K562 (cell line): ENCODE measurements around the gene EFCAB9. TPM values are rescaled to one million over a fixed set of nuclear protein-coding genes. Genes with fewer than 3 reads are reported as not detected.

Source experiments
- ARID1B ChIP-seq: fragments of 450-650 bp; IDR thresholded peaks from 2 replicates; pipeline ENCODE4 v1.6.1; 2016; ENCODE audit warnings: antibody characterized with exemption, mild to moderate bottlenecking, inconsistent platforms
- BRD4 ChIP-seq: fragments of 200-600 bp; sonication (generic); IDR thresholded peaks from 2 replicates; pipeline ENCODE4 v1.6.1; 2017; ENCODE audit warnings: inconsistent platforms
- CBFB ChIP-seq: sonication (generic); formaldehyde crosslinking; IDR thresholded peaks from 2 replicates; pipeline ENCODE4 v1.4.0; 2020; ENCODE audit warnings: mild to moderate bottlenecking, missing genetic modification reagents
- CTBP1 ChIP-seq: fragments of 450-650 bp; IDR thresholded peaks from 2 replicates; pipeline ENCODE4 v1.6.1; 2016; ENCODE audit warnings: borderline replicate concordance
- ETV1 ChIP-seq: fragments of 450-650 bp; conservative IDR thresholded peaks from 2 replicates; pipeline ENCODE4 v1.6.1; 2016; ENCODE audit warnings: missing genetic modification characterization, control low read depth, low read depth, missing compliant biosample characterization
- FOS ChIP-seq: IDR thresholded peaks from 3 replicates; pipeline ENCODE4 v1.6.1; 2011; ENCODE audit not compliant: insufficient read length; ENCODE audit errors: extremely low read depth
- GATAD2B ChIP-seq: fragments of 450-650 bp; IDR thresholded peaks from 2 replicates; pipeline ENCODE4 v1.6.1; 2017; ENCODE audit warnings: mild to moderate bottlenecking, borderline replicate concordance
- MEF2A ChIP-seq: IDR thresholded peaks from 2 replicates; pipeline ENCODE4 v1.6.1; 2011; ENCODE audit warnings: low read depth, mild to moderate bottlenecking, low read length, moderate library complexity; ENCODE audit not compliant: control insufficient read depth
- NCOR1 ChIP-seq: fragments of 450-650 bp; IDR thresholded peaks from 2 replicates; pipeline ENCODE4 v1.6.1; 2016; ENCODE audit warnings: mild to moderate bottlenecking, moderate library complexity
- NEUROD1 ChIP-seq: fragments of 150-350 bp; IDR thresholded peaks from 2 replicates; pipeline ENCODE4 v1.6.1; 2014; ENCODE audit warnings: borderline replicate concordance, low read length, low read depth; ENCODE audit not compliant: partially characterized antibody
- NFXL1 ChIP-seq: fragments of 450-650 bp; formaldehyde crosslinking; IDR thresholded peaks from 2 replicates; pipeline ENCODE4 v1.4.0; 2021; ENCODE audit warnings: mild to moderate bottlenecking
- NUFIP1 ChIP-seq: fragments of 450-650 bp; IDR thresholded peaks from 2 replicates; pipeline ENCODE4 v1.6.1; 2018; ENCODE audit not compliant: partially characterized antibody
- PYGO2 ChIP-seq: fragments of 450-650 bp; IDR thresholded peaks from 2 replicates; pipeline ENCODE4 v1.6.1; 2016; ENCODE audit warnings: mild to moderate bottlenecking, missing genetic modification characterization, moderate library complexity, missing compliant biosample characterization
- RBM25 ChIP-seq: fragments of 200-400 bp; formaldehyde crosslinking; IDR thresholded peaks from 2 replicates; pipeline ENCODE4 v1.6.1; 2018; ENCODE audit warnings: low read length, low read depth, moderate library complexity; ENCODE audit not compliant: severe bottlenecking
- RBM39 ChIP-seq: fragments of 200-400 bp; formaldehyde crosslinking; optimal IDR thresholded peaks from 2 replicates; pipeline ENCODE3; 2018; ENCODE audit warnings: low read depth, low read length
- SREBF2 ChIP-seq: sonication (generic); formaldehyde crosslinking; IDR thresholded peaks from 2 replicates; pipeline ENCODE4 v1.4.0; 2020; ENCODE audit warnings: mild to moderate bottlenecking, missing genetic modification reagents
- TOE1 ChIP-seq, 2 experiments: fragments of 450-650 bp in 1 of 2; sonication (generic) in 1 of 2; formaldehyde crosslinking in 1 of 2; IDR thresholded peaks; 2 replicates each; pipeline versions ENCODE4 v1.7.1 to v1.8.0; 2016 to 2022; ENCODE audit warnings: borderline replicate concordance in 2 of 2, mild to moderate bottlenecking in 2 of 2, antibody characterized with exemption in 1 of 2, inconsistent platforms in 1 of 2, low read depth in 1 of 2, missing genetic modification reagents in 1 of 2, moderate library complexity in 1 of 2
- TRIM24 ChIP-seq, 2 experiments: fragments of 450-650 bp; IDR thresholded peaks; 2 replicates each; pipeline ENCODE4 v1.6.1; 2016
- TRIM28 ChIP-seq: fragments of 450-650 bp; IDR thresholded peaks from 2 replicates; pipeline ENCODE4 v1.6.1; 2017
- XRCC4 ChIP-seq: IDR thresholded peaks from one replicate; pipeline ENCODE4 v1.6.1; 2011; ENCODE audit not compliant: insufficient read depth, insufficient read length; ENCODE audit errors: extremely low read depth
- ZC3H11A ChIP-seq: IDR thresholded peaks from 2 replicates; pipeline ENCODE4 v1.6.1; 2012; ENCODE audit warnings: low read depth, low read length, improper control_type of control experiment
- ZNF507 ChIP-seq: conservative IDR thresholded peaks from 2 replicates; pipeline ENCODE4 v1.6.1; 2017; ENCODE audit warnings: missing genetic modification characterization, missing compliant biosample characterization
- ZNF695 ChIP-seq: fragments of 450-650 bp; formaldehyde crosslinking; IDR thresholded peaks from 2 replicates; pipeline ENCODE4 v1.4.0; 2020; ENCODE audit warnings: mild to moderate bottlenecking, moderate library complexity
- polyA plus RNA-seq, 8 experiments: library from polyadenylated mRNA; depleted of rRNA in 4 of 8; stranded (reverse) in 5 of 8; unstranded in 3 of 8; fragments of >200 nt; fragmentation: Nextera tagmentation in 2 of 8; fragmentation: Illumina TruSeq in 1 of 8; extraction: Ambion mirVana in 2 of 8; extraction: Trizol in 1 of 8; gene quantifications; 2 replicates each; pipeline versions ENCODE4 v1.2.1 to v1.2.3, GENCODE V29; 2011 to 2014; ENCODE audit warnings: inconsistent platforms in 1 of 8, missing spikeins in 1 of 8
- total RNA-seq, 7 experiments: library from RNA; depleted of rRNA in 6 of 7; stranded (reverse); fragments of >200 nt in 6 of 7; fragmentation: Illumina TruSeq in 2 of 7; extraction: Trizol in 2 of 7; gene quantifications; 2 replicates each; pipeline versions ENCODE4 v1.2.1 to v1.2.3, GENCODE V29; 2011 to 2021; ENCODE audit warnings: low replicate concordance in 1 of 7
- TF ChIP-seq, protein P1 (sequence below): sonication (generic); formaldehyde crosslinking; IDR thresholded peaks from 2 replicates; pipeline ENCODE4 v1.8.0; 2022; ENCODE audit warnings: missing genetic modification reagents, mild to moderate bottlenecking, borderline replicate concordance
- TF ChIP-seq, protein P2 (sequence below): fragments of 450-650 bp; IDR thresholded peaks from 2 replicates; pipeline ENCODE4 v1.7.0; 2016; ENCODE audit warnings: borderline replicate concordance
- TF ChIP-seq, protein P3 (sequence below): sonication (generic); formaldehyde crosslinking; IDR thresholded peaks from 2 replicates; pipeline ENCODE4 v1.8.0; 2022; ENCODE audit warnings: mild to moderate bottlenecking, low read depth, missing genetic modification reagents
- TF ChIP-seq, protein P4 (sequence below): fragments of 450-650 bp; conservative IDR thresholded peaks from 2 replicates; pipeline ENCODE4 v1.6.1; 2016; ENCODE audit warnings: missing genetic modification characterization, low read depth, mild to moderate bottlenecking, control low read depth, missing compliant biosample characterization

EFCAB9 gene
- total and polyA plus RNA-seq, 9 of the 15 experiments (the other 6 are each of a cell fraction or from before 2014, with no cell fraction given) = not detected

DNA sequence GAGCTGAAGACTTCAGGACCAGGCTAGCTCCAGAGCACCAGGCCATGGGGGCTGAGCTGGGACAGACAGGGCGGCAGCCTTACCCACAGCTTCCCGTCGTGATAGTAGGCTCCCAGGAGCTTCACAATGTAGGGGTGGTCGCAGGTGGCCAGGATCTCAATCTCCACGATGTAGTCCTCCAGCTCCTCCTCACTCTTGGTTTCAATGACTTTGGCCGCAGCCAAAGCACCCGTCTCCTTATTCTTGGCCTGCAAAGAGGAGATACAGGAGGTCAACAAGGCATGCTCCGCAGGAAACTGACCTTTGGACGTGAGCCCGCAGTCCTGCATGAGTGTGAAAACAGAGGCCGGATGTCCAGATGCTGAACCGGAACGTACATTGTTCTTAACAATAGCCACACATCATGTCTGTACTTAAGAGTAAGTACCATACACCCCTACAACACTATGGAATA lies 37.4 kb upstream of the EFCAB9 start (continued):
- no peak for TF ChIP-seq CBFB (CRISPR knock-in tag)
- TF ChIP-seq NUFIP1 = no peak
- no peak for TF ChIP-seq PYGO2 (tag)
- TF ChIP-seq TRIM24 (IDR thresholded peaks at IDR 0.05) = no peak
- TF ChIP-seq, protein P1, sequence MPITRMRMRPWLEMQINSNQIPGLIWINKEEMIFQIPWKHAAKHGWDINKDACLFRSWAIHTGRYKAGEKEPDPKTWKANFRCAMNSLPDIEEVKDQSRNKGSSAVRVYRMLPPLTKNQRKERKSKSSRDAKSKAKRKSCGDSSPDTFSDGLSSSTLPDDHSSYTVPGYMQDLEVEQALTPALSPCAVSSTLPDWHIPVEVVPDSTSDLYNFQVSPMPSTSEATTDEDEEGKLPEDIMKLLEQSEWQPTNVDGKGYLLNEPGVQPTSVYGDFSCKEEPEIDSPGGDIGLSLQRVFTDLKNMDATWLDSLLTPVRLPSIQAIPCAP (CRISPR knock-in tag) = no peak
- TF ChIP-seq RBM25 = no peak
- no peak for TF ChIP-seq TOE1 (IDR thresholded peaks at IDR 0.05; ENCODE audit: borderline replicate concordance)
- no peak for TF ChIP-seq TOE1 (CRISPR knock-in tag; IDR thresholded peaks at IDR 0.05; ENCODE audit: borderline replicate concordance, low read depth)
- TF ChIP-seq, protein P2, sequence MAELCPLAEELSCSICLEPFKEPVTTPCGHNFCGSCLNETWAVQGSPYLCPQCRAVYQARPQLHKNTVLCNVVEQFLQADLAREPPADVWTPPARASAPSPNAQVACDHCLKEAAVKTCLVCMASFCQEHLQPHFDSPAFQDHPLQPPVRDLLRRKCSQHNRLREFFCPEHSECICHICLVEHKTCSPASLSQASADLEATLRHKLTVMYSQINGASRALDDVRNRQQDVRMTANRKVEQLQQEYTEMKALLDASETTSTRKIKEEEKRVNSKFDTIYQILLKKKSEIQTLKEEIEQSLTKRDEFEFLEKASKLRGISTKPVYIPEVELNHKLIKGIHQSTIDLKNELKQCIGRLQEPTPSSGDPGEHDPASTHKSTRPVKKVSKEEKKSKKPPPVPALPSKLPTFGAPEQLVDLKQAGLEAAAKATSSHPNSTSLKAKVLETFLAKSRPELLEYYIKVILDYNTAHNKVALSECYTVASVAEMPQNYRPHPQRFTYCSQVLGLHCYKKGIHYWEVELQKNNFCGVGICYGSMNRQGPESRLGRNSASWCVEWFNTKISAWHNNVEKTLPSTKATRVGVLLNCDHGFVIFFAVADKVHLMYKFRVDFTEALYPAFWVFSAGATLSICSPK = no peak
- TF ChIP-seq ZC3H11A = no peak
- TF ChIP-seq, protein P3, sequence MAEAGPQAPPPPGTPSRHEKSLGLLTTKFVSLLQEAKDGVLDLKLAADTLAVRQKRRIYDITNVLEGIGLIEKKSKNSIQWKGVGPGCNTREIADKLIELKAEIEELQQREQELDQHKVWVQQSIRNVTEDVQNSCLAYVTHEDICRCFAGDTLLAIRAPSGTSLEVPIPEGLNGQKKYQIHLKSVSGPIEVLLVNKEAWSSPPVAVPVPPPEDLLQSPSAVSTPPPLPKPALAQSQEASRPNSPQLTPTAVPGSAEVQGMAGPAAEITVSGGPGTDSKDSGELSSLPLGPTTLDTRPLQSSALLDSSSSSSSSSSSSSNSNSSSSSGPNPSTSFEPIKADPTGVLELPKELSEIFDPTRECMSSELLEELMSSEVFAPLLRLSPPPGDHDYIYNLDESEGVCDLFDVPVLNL = no peak
- TF ChIP-seq NFXL1 (CRISPR knock-in tag) = no peak
- TF ChIP-seq NCOR1 = peak; percentile 70
- no peak for TF ChIP-seq TRIM28
- TF ChIP-seq FOS = no peak
- TF ChIP-seq, protein P4, sequence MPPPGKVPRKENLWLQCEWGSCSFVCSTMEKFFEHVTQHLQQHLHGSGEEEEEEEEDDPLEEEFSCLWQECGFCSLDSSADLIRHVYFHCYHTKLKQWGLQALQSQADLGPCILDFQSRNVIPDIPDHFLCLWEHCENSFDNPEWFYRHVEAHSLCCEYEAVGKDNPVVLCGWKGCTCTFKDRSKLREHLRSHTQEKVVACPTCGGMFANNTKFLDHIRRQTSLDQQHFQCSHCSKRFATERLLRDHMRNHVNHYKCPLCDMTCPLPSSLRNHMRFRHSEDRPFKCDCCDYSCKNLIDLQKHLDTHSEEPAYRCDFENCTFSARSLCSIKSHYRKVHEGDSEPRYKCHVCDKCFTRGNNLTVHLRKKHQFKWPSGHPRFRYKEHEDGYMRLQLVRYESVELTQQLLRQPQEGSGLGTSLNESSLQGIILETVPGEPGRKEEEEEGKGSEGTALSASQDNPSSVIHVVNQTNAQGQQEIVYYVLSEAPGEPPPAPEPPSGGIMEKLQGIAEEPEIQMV (tag) = no peak
- TF ChIP-seq ETV1 = peak; percentile 60
- TF ChIP-seq ZNF507 (tag) = no peak
- no peak for TF ChIP-seq ZNF695 (CRISPR knock-in tag)
- TF ChIP-seq GATAD2B = no peak
- TF ChIP-seq RBM39 = no peak
- TF ChIP-seq CTBP1 = peak; percentile 21; the same call in 1 of the 2 replicates
- peak; percentile 76 for TF ChIP-seq ARID1B
- TF ChIP-seq NEUROD1 = no peak
- TF ChIP-seq BRD4 = no peak
- no peak for TF ChIP-seq MEF2A
- no peak for TF ChIP-seq SREBF2
- no peak for TF ChIP-seq XRCC4
